Measurements from ENCODE around the gene OOSP2.

The OOSP2 gene

DNA sequence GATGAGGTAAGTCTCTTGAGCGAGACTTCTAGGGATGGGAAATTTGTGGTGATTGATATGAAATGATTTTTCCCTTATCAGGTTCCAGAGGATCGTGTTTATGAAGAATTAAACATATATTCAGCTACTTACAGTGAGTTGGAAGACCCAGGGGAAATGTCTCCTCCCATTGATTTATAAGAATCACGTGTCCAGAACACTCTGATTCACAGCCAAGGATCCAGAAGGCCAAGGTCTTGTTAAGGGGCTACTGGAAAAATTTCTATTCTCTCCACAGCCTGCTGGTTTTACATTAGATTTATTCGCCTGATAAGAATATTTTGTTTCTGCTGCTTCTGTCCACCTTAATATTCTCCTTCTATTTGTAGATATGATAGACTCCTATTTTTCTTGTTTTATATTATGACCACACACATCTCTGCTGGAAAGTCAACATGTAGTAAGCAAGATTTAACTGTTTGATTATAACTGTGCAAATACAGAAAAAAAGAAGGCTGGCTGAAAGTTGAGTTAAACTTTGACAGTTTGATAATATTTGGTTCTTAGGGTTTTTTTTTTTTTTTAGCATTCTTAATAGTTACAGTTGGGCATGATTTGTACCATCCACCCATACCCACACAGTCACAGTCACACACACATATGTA is 55.4 kb downstream of the OOSP2 start:
- H3K27ac ChIP-seq = no peak overlapping the region
- TF ChIP-seq, protein P1, sequence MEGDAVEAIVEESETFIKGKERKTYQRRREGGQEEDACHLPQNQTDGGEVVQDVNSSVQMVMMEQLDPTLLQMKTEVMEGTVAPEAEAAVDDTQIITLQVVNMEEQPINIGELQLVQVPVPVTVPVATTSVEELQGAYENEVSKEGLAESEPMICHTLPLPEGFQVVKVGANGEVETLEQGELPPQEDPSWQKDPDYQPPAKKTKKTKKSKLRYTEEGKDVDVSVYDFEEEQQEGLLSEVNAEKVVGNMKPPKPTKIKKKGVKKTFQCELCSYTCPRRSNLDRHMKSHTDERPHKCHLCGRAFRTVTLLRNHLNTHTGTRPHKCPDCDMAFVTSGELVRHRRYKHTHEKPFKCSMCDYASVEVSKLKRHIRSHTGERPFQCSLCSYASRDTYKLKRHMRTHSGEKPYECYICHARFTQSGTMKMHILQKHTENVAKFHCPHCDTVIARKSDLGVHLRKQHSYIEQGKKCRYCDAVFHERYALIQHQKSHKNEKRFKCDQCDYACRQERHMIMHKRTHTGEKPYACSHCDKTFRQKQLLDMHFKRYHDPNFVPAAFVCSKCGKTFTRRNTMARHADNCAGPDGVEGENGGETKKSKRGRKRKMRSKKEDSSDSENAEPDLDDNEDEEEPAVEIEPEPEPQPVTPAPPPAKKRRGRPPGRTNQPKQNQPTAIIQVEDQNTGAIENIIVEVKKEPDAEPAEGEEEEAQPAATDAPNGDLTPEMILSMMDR (conservative IDR thresholded peaks at IDR 0.05; ENCODE audit: low read depth) = no peak
- ChIA-PET POLR2A (ENCODE audit: low non-redundant PET) (no interaction called here), CTCF (no interaction called here)
- no peak for DNase-seq (ENCODE audit: low spot score)

- POLR2A ChIA-PET (ENCODE audit: low non-redundant PET) = no interaction called here
- DNase-seq (ENCODE audit: low spot score) = no peak
- CTCF ChIA-PET = interaction anchor here (0.6 kb wide), 1 partner anchor 102 kb away, joined by 8 read pairs; no protein-coding TSS in a partner anchor
- TF ChIP-seq, protein P1 (conservative IDR thresholded peaks at IDR 0.05; ENCODE audit: low read depth) = no peak
- H3K27ac ChIP-seq = no peak overlapping the region
These were observed 57.0 kb downstream of the OOSP2 start for GRCh38 chr11:60097189-60097588.

Measured in RWPE1 (cell line).